OCI-LY7 (cell line): ENCODE results near the gene AMIGO3.
"Not testable (repeated sequence)": the region's sequence is repeated elsewhere in the genome, so short reads cannot be mapped to it uniquely, and the experiment has no call there.

ENCODE experiments used
- EZH2phosphoT487 ChIP-seq: fragments of 200-600 bp; sonication (generic); IDR thresholded peaks from 2 replicates; pipeline ENCODE4 v1.6.1; 2018; ENCODE audit warnings: low read depth, borderline replicate concordance, mild to moderate bottlenecking, mixed run types, antibody characterized with exemption, low read length, moderate library complexity, mixed read lengths
- TF ChIP-seq, protein P1 (sequence below): fragments of 200-600 bp; sonication (generic); conservative IDR thresholded peaks from 2 replicates; pipeline ENCODE4 v1.5.1; 2014; ENCODE audit warnings: mild to moderate bottlenecking, antibody characterized with exemption, low read length, moderate library complexity, mixed read lengths

- TF ChIP-seq, protein P1, sequence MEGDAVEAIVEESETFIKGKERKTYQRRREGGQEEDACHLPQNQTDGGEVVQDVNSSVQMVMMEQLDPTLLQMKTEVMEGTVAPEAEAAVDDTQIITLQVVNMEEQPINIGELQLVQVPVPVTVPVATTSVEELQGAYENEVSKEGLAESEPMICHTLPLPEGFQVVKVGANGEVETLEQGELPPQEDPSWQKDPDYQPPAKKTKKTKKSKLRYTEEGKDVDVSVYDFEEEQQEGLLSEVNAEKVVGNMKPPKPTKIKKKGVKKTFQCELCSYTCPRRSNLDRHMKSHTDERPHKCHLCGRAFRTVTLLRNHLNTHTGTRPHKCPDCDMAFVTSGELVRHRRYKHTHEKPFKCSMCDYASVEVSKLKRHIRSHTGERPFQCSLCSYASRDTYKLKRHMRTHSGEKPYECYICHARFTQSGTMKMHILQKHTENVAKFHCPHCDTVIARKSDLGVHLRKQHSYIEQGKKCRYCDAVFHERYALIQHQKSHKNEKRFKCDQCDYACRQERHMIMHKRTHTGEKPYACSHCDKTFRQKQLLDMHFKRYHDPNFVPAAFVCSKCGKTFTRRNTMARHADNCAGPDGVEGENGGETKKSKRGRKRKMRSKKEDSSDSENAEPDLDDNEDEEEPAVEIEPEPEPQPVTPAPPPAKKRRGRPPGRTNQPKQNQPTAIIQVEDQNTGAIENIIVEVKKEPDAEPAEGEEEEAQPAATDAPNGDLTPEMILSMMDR: not testable (repeated sequence)
- TF ChIP-seq EZH2phosphoT487: not testable (repeated sequence)
These were observed 32.1 kb downstream of the AMIGO3 start for GRCh38 chr3:49687424-49687795.
